Measurements from ENCODE around the gene GDF7. TPM values are rescaled to one million over a fixed set of nuclear protein-coding genes. Genes with fewer than 3 reads are reported as not detected.

Gene GDF7
- total RNA-seq, 1 donor from 2014 or later, result 3.5 TPM

GRCh38 chr2:20642055-20642971 is 24.6 kb upstream of the GDF7 start:
- ATAC-seq (peak; percentile 94), DNase-seq (ENCODE audit: low spot score) (peak; percentile 81)

GRCh38 chr2:20643060-20643459 is 23.9 kb upstream of the GDF7 start:
- no peak for DNase-seq (ENCODE audit: low spot score)
- ATAC-seq, result no peak

GRCh38 chr2:20643826-20644225 is 23.1 kb upstream of the GDF7 start:
- DNase-seq (ENCODE audit: low spot score) (no peak), ATAC-seq (no peak)

GRCh38 chr2:20645301-20645701 is 21.6 kb upstream of the GDF7 start:
- no peak for ATAC-seq
- no peak for DNase-seq (ENCODE audit: low spot score)

GRCh38 chr2:20645761-20646160 is 21.2 kb upstream of the GDF7 start:
- ATAC-seq (no peak), DNase-seq (ENCODE audit: low spot score) (no peak)

GRCh38 chr2:20646446-20646845 is 20.5 kb upstream of the GDF7 start:
- no peak for ATAC-seq
- DNase-seq (ENCODE audit: low spot score), result no peak

- DNase-seq (ENCODE audit: low spot score) (no peak), ATAC-seq (no peak)
Observed at GRCh38 chr2:20647211-20647610, 19.7 kb upstream of the GDF7 start.

- ATAC-seq (no peak), DNase-seq (ENCODE audit: low spot score) (no peak)
Observed at GRCh38 chr2:20647738-20648137, 19.2 kb upstream of the GDF7 start.

- ATAC-seq (peak; percentile 0), DNase-seq (ENCODE audit: low spot score) (no peak)
Observed at GRCh38 chr2:20648206-20648605, 18.7 kb upstream of the GDF7 start.

GRCh38 chr2:20648831-20649230 is 18.1 kb upstream of the GDF7 start:
- no peak for ATAC-seq

GRCh38 chr2:20649576-20649975 is 17.4 kb upstream of the GDF7 start:
- DNase-seq (ENCODE audit: low spot score) (no peak), ATAC-seq (no peak)

More at GRCh38 chr2:20648831-20649230, 18.1 kb upstream of the GDF7 start:
- no peak for DNase-seq (ENCODE audit: low spot score)

GRCh38 chr2:20649976-20650375 is 17.0 kb upstream of the GDF7 start:
- no peak for DNase-seq (ENCODE audit: low spot score)
- ATAC-seq, result no peak

- DNase-seq (ENCODE audit: low spot score) (peak; percentile 53), ATAC-seq (peak; percentile 8)
Observed at GRCh38 chr2:20650393-20650876, 16.5 kb upstream of the GDF7 start.

- ATAC-seq (peak; percentile 94), DNase-seq (ENCODE audit: low spot score) (peak; percentile 90)
Observed at GRCh38 chr2:20650877-20651730, 15.8 kb upstream of the GDF7 start, which contains the start of gene HS1BP3. Gene HS1BP3, minus strand, starts transcription at chr2:20651098. Its CDS starts 35 bp downstream, at chr2:20651063.

GRCh38 chr2:20651731-20652099 is 15.2 kb upstream of the GDF7 start:
- no peak for DNase-seq (ENCODE audit: low spot score)
- no peak for ATAC-seq

GRCh38 chr2:20652141-20652540 is 14.8 kb upstream of the GDF7 start:
- no peak for DNase-seq (ENCODE audit: low spot score)
- ATAC-seq, result no peak

- no peak for DNase-seq (ENCODE audit: low spot score)
- ATAC-seq, result no peak
Observed at GRCh38 chr2:20652673-20653575, 14.0 kb upstream of the GDF7 start.

GRCh38 chr2:20653695-20654534 is 13.0 kb upstream of the GDF7 start:
- DNase-seq (ENCODE audit: low spot score), result no peak
- no peak for ATAC-seq

GRCh38 chr2:20654535-20654813 is 12.5 kb upstream of the GDF7 start:
- ATAC-seq (no peak), DNase-seq (ENCODE audit: low spot score) (no peak)

GRCh38 chr2:20656561-20656960 is 10.4 kb upstream of the GDF7 start:
- ATAC-seq (no peak), DNase-seq (ENCODE audit: low spot score) (no peak)
